HuH-7 (cell line): ENCODE results near the gene CD2BP2.
A peak's percentile ranks its signal among the peaks of the same experiment; 100 is the strongest.
"Not testable (repeated sequence)": the region's sequence is repeated elsewhere in the genome, so short reads cannot be mapped to it uniquely, and the experiment has no call there.

ENCODE experiments used
- DNase-seq: peaks from one replicate; pipeline ENCODE4 v3.0.0; 2011; ENCODE audit warnings: low spot score

The CD2BP2 gene

DNA sequence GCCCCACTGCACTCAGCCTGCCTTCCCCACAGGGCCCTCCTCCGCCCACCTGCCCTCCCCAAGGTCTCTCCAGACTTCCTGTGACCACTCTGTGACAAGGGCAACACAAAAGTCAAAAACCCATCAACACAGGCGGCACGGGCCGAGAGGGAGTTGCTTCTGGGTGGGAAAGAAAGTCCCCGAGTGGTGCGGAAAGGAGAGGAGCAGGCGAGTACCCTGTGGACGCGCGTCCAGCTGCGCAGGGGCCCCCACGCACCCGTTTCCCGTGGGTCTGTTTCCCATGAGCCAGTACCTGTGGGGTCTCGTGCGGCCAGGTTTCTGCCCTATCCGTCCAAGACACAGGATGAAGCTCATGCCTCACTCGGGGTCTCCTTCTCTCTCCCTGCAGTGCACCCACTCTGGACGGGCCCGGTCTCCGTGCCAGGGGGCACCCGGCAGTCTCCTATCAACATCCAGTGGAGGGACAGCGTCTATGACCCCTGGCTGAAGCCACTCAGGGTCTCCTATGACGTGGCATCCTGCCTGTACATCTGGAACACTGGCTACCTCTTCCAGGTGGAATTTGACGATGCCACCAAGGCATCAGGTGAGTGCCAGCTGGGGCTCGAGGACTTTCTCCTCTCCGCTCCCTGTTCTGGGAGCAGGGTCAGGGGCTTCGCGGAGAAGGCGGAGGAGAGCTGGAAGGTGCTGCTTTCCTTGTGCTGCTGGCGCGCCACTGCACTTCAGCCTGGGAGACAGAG is 12.2 kb downstream of the CD2BP2 start:
- DNase-seq = no peak

DNA sequence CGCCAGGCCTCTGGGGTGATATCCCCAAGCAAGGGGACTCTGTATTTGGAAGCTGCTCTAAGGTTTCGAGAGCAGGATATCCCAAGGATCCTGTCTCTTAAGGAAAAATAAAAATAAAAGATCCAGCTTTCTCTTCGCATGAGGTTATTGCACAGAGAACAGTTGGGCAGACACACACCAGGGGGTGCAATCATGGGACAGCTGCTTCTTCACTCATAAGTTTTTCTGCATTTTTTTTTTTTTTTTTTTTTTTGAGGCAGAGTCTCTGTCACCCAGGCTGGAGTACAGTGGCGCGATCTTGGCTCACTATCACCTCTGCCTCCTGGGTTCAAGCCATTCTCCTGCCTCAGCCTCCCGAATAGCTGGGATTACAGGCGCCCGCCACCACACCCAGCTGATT is 13.1 kb downstream of the CD2BP2 start:
- not testable (repeated sequence) for DNase-seq

DNA sequence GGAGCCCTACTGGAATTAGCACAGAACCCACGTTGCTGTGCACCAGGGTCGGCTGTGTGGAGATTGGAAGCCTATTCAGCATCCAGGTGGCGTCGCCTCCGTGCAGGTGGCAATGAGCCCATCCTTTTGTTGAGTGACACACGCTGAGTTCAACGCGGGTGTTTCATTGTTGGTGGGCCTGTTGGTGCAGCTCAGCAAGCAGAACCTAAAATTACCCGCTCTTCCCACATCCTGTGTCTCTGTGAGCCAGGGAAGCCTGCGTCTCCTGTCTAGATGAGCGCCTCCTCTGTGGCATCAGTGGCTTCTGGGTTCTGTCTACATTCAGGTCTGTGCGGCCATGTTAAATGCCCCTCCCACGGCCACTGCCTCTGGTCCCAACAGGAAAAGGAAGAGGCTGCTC is 14.5 kb downstream of the CD2BP2 start:
- no peak for DNase-seq

DNA sequence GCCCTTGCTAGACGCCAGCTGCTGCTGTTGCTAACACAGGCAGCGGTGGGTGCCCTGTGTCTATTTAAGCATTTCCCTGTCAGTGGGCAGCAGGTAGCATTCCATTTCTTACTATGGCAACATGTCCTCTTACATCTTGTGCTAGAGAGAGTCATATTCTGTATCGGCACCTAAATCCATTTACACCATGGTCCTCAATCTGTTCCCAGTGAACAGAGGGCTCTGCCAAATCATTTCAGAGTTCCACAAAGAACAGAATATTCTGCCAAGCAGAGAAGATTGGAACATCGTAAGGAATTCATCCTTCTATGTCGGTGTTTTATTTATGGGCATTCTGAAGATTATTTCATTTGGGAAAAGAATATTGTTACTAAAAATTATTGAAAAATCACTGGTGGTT is 16.4 kb downstream of the CD2BP2 start:
- DNase-seq = not testable (repeated sequence)

- not testable (repeated sequence) for DNase-seq
Measured at GRCh38 chr16:30337964-30338357, 17.1 kb downstream of the CD2BP2 start.

DNA sequence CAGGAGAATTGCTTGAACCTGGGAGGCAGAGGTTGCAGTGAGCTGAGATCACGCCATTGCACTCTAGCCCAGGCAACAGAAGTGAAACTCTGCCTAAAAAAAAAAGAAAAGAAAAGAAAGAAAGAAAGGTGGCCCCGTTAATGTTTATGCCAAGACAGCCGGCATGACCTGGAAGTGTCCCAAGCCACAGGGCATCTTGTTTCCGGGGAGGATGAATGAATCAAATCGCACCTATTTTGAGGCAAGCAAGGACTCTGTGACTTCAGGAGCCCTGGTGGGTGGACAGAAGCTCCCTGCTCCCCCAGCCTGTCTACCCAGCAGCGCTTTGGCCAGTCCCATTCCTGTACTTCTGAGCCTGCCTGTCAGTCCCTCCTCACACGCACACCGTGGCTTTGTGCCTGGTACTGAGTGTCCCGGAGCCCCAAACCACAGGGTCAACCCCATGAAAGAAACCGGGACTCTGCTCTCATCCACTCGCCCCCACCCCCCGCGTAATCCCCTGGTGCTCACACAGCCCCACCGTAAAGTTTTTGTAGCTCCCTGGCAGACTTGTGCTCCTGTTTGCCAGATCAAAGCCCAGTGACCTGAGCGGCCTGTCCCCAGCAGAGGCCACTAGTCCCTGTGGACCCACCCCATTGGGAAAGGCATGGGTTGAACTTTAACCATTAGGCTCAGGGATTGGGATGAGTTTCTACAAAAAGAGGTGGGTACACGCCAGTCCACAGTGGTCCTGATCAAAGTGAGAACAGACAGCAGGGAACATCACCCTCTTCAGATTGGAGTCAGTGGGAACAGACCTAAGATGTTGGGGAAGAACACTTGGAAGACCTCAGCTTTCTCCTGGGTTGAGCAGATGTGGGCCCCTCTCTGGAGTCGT is 19.3 kb downstream of the CD2BP2 start:
- DNase-seq = peak; percentile 58

- DNase-seq = peak; percentile 49
Measured at GRCh38 chr16:30335028-30335597, 20.0 kb downstream of the CD2BP2 start.

- peak; percentile 57 for DNase-seq
Measured at GRCh38 chr16:30334473-30334989, 20.6 kb downstream of the CD2BP2 start.

- DNase-seq = not testable (repeated sequence)
Measured at GRCh38 chr16:30324220-30324619, 30.9 kb downstream of the CD2BP2 start.

DNA sequence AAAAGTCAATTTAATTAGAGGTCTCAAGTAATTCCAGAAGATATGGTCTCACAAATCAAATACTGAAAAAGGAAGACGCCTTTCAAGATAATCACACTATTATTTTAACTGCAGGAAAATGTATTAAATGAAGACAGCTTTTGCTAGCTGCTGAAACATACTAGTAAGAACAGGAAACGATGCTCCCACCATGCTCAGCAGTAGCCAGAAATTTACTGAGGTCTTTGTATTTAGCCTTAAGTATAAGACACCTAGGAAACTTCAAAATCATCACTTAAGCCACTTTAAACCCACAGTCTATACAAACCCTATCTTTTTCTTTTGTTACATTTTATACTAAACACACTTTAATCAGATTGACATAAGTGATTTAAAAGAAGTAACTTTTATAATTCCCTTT is 36.5 kb downstream of the CD2BP2 start:
- DNase-seq = not testable (repeated sequence)

- not testable (repeated sequence) for DNase-seq
Measured at GRCh38 chr16:30310937-30311336, 44.2 kb downstream of the CD2BP2 start.

- not testable (repeated sequence) for DNase-seq
Measured at GRCh38 chr16:30309255-30309654, 45.9 kb downstream of the CD2BP2 start.
